HG02678 (cell line): Measurements from ENCODE around the gene TMSB4X.
"Not testable (repeated sequence)": the region's sequence is repeated elsewhere in the genome, so short reads cannot be mapped to it uniquely, and the experiment has no call there.

ENCODE experiments used
- ATAC-seq: cut with Tn5 transposase; IDR thresholded peaks from one replicate; pipeline ENCODE4 v1.9.1; 2021; ENCODE audit warnings: mild to moderate bottlenecking, moderate library complexity; ENCODE audit not compliant: unreplicated experiment

Gene TMSB4X

GRCh38 chrX:12975670-12975965 lies 708 bp downstream of the TMSB4X start:
- no peak for ATAC-seq

DNA sequence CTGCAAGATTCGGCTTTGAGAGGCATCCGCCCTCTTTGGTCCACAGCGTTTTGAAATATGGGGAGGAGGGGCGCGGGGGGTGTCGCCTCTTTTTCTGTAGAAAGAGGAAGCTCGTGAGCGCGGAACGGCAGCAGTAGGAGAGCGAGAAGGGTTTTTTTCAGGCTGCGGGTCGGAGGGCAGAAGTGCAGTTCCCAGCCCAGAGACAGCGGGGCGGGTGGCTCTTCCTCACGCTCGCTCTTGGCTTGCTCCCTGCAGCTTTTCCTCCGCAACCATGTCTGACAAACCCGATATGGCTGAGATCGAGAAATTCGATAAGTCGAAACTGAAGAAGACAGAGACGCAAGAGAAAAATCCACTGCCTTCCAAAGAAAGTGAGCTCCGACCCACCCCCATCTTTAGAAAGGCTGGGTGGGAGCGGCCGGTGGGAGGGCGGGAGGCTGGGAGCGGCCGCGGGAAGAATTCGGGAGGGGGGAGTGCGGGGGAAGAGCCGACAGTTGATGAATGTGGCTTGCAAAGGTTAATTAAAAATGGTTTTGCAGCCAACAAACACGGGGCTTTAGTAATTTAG lies 1.2 kb downstream of the TMSB4X start:
- ATAC-seq: no peak

GRCh38 chrX:12976819-12977732 lies 2.2 kb downstream of the TMSB4X start:
- ATAC-seq: not testable (repeated sequence)

GRCh38 chrX:12977761-12978204 lies 2.9 kb downstream of the TMSB4X start:
- ATAC-seq: peak; percentile 13

GRCh38 chrX:12978205-12979025 lies 3.5 kb downstream of the TMSB4X start:
- peak; percentile 42 for ATAC-seq

- ATAC-seq: no peak
Measured at GRCh38 chrX:12979026-12979607, 4.2 kb downstream of the TMSB4X start.

DNA sequence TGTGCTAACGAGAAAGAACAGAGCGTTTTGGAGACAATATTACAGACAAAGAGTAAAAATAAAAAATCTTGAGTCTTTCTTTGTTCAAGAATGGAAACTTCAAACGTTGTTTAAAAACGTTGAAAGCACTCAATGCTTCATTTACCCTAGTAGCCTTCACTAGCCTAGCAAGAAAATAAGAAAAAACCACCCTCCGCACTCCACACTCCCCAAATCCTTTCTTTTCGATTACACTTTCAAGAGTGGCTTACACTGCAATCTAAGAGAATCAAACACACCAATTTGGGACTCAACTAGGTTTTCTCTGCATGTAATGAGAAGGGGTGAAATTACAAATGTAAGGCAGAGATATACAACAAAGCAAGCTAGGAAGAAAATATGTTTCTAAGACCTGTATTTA lies 4.7 kb downstream of the TMSB4X start:
- no peak for ATAC-seq

- not testable (repeated sequence) for ATAC-seq
Measured at GRCh38 chrX:12980039-12980438, 5.1 kb downstream of the TMSB4X start.

- ATAC-seq: no peak
Measured at GRCh38 chrX:12981880-12982279, 7.0 kb downstream of the TMSB4X start.

- peak; percentile 62 for ATAC-seq
Measured at GRCh38 chrX:12984603-12985319, 9.9 kb downstream of the TMSB4X start.

GRCh38 chrX:12985331-12985730 lies 10.4 kb downstream of the TMSB4X start:
- ATAC-seq: no peak

GRCh38 chrX:12986164-12986779 lies 11.4 kb downstream of the TMSB4X start:
- ATAC-seq: peak; percentile 46

DNA sequence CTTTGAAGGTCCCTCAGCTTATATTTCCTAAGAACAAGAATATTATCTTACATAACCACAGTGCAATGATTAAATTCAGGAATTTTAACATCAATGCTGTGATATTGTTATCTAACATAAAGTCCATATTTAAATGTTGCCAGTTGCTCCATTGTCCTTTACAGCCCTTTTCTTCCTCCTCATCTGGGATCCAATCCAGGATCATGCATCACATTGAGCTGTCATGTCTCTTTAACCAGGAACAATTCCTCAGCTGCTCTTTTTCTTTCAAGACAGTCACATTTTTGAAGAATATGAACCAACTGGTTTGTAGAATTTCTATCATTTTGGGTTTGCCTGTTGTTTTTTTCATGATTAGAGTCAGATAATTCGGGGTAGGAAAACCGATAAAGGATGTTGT lies 12.0 kb downstream of the TMSB4X start:
- no peak for ATAC-seq

DNA sequence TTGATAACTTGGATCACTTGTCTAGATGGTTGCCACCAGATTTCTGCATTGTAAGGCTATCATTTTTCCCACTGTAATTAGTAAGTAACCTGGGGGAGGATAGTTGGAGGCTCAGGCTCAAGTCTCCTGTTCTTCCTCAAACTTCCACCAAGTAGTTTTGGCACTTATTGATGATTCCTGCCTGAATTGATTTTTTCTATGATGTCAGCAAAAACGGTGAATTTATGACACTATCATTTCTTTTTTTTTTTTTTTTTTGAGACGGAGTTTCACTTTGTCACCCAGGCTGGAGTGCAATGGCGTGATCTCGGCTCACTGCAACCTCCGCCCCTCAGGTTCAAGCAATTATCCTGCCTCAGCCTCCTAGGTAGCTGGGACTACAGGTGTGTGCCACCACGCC lies 12.4 kb downstream of the TMSB4X start:
- no peak for ATAC-seq

DNA sequence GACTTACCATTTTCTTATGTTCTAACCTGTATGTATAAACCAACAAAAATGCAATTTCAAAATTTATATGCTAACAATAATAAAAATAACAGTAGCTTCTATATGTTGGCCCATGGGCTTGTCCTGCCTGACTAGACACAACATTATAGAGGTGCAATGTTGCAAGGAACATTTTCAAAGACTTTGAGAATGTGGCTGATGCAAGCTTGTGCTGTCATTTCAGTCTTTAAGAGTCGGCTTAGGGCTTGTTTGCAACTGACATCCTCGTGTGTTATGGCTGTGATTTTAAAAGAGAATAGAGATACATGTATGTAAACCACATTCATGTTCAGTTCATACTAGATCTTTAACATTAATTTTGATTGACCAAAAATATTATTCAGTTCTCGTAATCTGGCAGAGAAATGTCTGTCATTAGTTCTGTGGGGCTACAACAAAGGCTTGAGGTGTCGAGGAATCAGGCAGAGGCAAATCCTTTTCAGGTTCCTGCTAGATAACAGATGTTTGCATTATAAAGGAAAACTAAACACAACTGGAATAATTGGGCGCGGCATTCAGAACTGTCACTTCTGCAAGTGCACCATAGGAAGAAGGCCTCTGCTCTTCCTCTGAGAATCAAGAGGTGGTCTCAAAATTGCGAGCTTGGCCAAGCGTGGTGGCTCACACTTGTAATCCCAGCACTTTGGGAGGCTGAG lies 13.1 kb downstream of the TMSB4X start:
- no peak for ATAC-seq

- ATAC-seq: no peak
Measured at GRCh38 chrX:12988797-12989196, 13.9 kb downstream of the TMSB4X start.

GRCh38 chrX:12989461-12989860 lies 14.6 kb downstream of the TMSB4X start:
- ATAC-seq: no peak

DNA sequence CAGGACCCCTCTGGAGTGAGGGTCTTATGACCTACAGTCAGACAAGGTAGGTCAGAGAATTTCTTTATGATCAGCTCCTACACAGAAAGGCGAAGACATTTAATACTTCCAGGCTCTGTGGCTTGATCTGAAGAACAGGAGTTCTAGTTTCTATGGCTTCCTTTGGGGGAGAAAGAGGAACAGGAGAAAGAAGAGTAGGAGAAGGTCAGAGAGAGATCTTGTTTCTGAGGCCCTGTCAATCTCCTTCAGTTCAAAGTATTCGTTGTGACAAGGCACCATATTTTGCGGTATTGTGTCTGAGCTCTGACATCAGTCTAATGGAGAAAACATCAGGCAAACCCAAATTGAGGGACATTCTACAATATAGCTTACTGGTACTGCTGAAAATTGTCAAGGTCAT lies 16.7 kb downstream of the TMSB4X start:
- ATAC-seq: no peak

- ATAC-seq: no peak
Measured at GRCh38 chrX:12992544-12993118, 17.7 kb downstream of the TMSB4X start.
